Mesendoderm (in vitro differentiated cells): ENCODE results near the gene NFATC3.
"Not testable (repeated sequence)": the region's sequence is repeated elsewhere in the genome, so short reads cannot be mapped to it uniquely, and the experiment has no call there.

Experiments
- DNase-seq: peaks from one replicate; pipeline ENCODE4 v3.0.0; 2013
- H2AK5ac ChIP-seq: 2 replicates; pipeline ENCODE4 v1.6.1; 2013; ENCODE audit warnings: low read length, inconsistent platforms
- H2BK120ac ChIP-seq: 2 replicates; pipeline ENCODE4 v1.6.1; 2013; ENCODE audit warnings: low read depth, mild to moderate bottlenecking, low read length, moderate library complexity, mixed read lengths
- H2BK15ac ChIP-seq: replicated peaks from 2 replicates; pipeline ENCODE4 v1.6.1; 2013; ENCODE audit warnings: low read depth, mild to moderate bottlenecking, moderate library complexity
- H2BK5ac ChIP-seq: 2 replicates; pipeline ENCODE4 v1.6.1; 2013; ENCODE audit warnings: low read length, inconsistent platforms
- H3K18ac ChIP-seq: 2 replicates; pipeline ENCODE4 v1.6.1; 2013; ENCODE audit warnings: mild to moderate bottlenecking, low read length, mixed read lengths
- H3K23ac ChIP-seq: one replicate; pipeline ENCODE4 v1.6.1; 2013; ENCODE audit warnings: low read length
- H3K27ac ChIP-seq: 2 replicates; pipeline ENCODE4 v1.5.1; 2013; ENCODE audit warnings: low read depth, mild to moderate bottlenecking, inconsistent platforms, low read length, moderate library complexity
- H3K27me3 ChIP-seq: 2 replicates; pipeline ENCODE4 v1.6.1; 2013; ENCODE audit warnings: low read length, control low read depth, mild to moderate bottlenecking, inconsistent platforms; ENCODE audit not compliant: insufficient read depth, poor library complexity
- H3K36me3 ChIP-seq: 2 replicates; pipeline ENCODE4 v1.6.1; 2013; ENCODE audit warnings: low read length, inconsistent platforms; ENCODE audit not compliant: control insufficient read depth, insufficient read depth
- H3K4ac ChIP-seq: one replicate; pipeline ENCODE4 v1.6.1; 2013; ENCODE audit warnings: low read depth, mild to moderate bottlenecking, low read length, moderate library complexity
- H3K4me1 ChIP-seq: 2 replicates; pipeline ENCODE4 v1.6.1; 2013; ENCODE audit warnings: low read depth, low read length, inconsistent platforms; ENCODE audit not compliant: control insufficient read depth
- H3K4me2 ChIP-seq: 2 replicates; pipeline ENCODE4 v1.6.1; 2013; ENCODE audit warnings: low read length
- H3K4me3 ChIP-seq: 2 replicates; pipeline ENCODE4 v1.5.1; 2013; ENCODE audit warnings: mild to moderate bottlenecking, low read length
- H3K56ac ChIP-seq: one replicate; pipeline ENCODE4 v1.6.1; 2013; ENCODE audit warnings: low read length
- H3K79me1 ChIP-seq: 2 replicates; pipeline ENCODE4 v1.6.1; 2013; ENCODE audit warnings: low read length, inconsistent platforms
- H3K79me2 ChIP-seq: 2 replicates; pipeline ENCODE4 v1.6.1; 2013; ENCODE audit warnings: mild to moderate bottlenecking, low read length; ENCODE audit not compliant: control insufficient read depth, insufficient read depth
- H3K9ac ChIP-seq: 2 replicates; pipeline ENCODE4 v1.6.1; 2013; ENCODE audit warnings: low read length, inconsistent platforms
- H4K5ac ChIP-seq: one replicate; pipeline ENCODE4 v1.6.1; 2013; ENCODE audit warnings: low read length
- H4K8ac ChIP-seq: one replicate; pipeline ENCODE4 v1.6.1; 2013; ENCODE audit warnings: low read depth, mild to moderate bottlenecking, control low read depth, low read length, moderate library complexity
- WGBS: extraction: QIAGEN DNeasy Blood & Tissue Kit; methylation state at CpG from one replicate; pipeline ENCODE4 v1.1.7; 2013; ENCODE audit warnings: low lambda C conversion rate, missing lambda C conversion rate; ENCODE audit not compliant: insufficient coverage; ENCODE audit errors: extremely low coverage; 5-methylcytosine and 5-hydroxymethylcytosine counted together

NFATC3 gene

GRCh38 chr16:68100488-68100887, 15.3 kb downstream of the NFATC3 start:
- Histone ChIP-seq H3K56ac (no peak overlapping the region), H4K5ac (no peak overlapping the region), H3K27ac (no peak overlapping the region), H2BK5ac (no peak overlapping the region), H2BK15ac (no peak overlapping the region), H3K36me3 (no peaks in the 10 kb centered on the region), H3K27me3 (no peaks in the 10 kb centered on the region), H3K79me1 (peaks cover 9% of the 10 kb centered on the region), H2BK120ac (no peak overlapping the region), H3K9ac (no peak overlapping the region), H3K18ac (no peak overlapping the region), H3K4ac (no peak overlapping the region), H2AK5ac (no peak overlapping the region), H3K4me2 (no peak overlapping the region), H3K4me1 (no peaks in the 10 kb centered on the region), H3K4me3 (no peak overlapping the region), H3K79me2 (peaks cover 24% of the 10 kb centered on the region), H3K23ac (no peak overlapping the region), H4K8ac (no peak overlapping the region)
- DNase-seq = no peak
- WGBS = no CpG with 5 or more reads among the region's 4 CpGs

- DNase-seq = no peak
Observed at GRCh38 chr16:68105611-68106010, 20.4 kb downstream of the NFATC3 start.

DNA sequence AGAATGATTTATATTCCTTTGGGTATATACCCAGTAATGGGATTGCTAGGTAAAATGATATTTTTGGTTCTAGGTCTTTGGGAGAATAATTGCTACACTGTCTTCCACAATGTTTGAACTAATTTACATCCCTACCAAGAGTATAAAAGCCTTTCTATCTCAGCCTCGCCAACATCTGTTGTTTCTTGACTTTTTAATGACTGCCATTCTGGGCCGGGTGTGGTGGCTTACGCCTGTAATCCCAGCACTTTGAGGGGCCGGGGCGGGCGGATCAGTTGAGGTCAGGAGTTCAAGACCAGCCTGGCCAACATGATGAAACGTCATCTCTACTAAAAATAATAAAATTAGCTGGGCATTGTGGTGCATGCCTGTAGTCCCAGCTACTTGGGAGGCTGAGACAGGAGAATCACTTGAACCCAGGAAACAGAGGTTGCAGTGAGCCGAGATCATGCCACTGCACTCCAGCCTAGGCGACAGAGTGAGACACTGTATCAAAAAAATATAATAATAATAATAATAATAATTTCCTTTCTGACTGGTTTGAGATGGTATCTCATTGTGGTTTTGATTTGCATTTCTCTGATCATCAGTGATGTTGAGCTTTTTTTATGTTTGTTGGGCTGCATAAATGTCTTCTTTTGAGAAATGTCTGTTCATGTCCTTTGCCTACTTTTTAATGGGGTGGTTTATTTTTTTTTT, 22.2 kb downstream of the NFATC3 start:
- not testable (repeated sequence) for H3K9ac ChIP-seq, H3K23ac ChIP-seq, DNase-seq, H3K36me3 ChIP-seq, H3K56ac ChIP-seq, H3K4me1 ChIP-seq, H3K4me2 ChIP-seq, H3K27me3 ChIP-seq, H4K8ac ChIP-seq, H2BK5ac ChIP-seq, H2AK5ac ChIP-seq, H2BK15ac ChIP-seq, H2BK120ac ChIP-seq, H4K5ac ChIP-seq, H3K27ac ChIP-seq, H3K4ac ChIP-seq, H3K79me1 ChIP-seq, H3K18ac ChIP-seq, H3K4me3 ChIP-seq
- H3K79me2 ChIP-seq = peaks cover 20% of the 10 kb centered on the region
- no CpG with 5 or more reads among the region's 9 CpGs for WGBS

More at GRCh38 chr16:68105611-68106010, 20.4 kb downstream of the NFATC3 start:
- H2BK120ac ChIP-seq = no peak overlapping the region
- H3K56ac ChIP-seq = no peak overlapping the region
- WGBS = no CpG with 5 or more reads among the region's 3 CpGs
- H3K23ac ChIP-seq = no peak overlapping the region
- H3K27ac ChIP-seq = no peak overlapping the region
- no peak overlapping the region for H2BK15ac ChIP-seq
- H3K4ac ChIP-seq = no peak overlapping the region
- H3K27me3 ChIP-seq = no peaks in the 10 kb centered on the region
- H3K4me2 ChIP-seq = no peak overlapping the region
- H4K5ac ChIP-seq = no peak overlapping the region
- no peaks in the 10 kb centered on the region for H3K36me3 ChIP-seq
- H3K9ac ChIP-seq = no peak overlapping the region
- H2BK5ac ChIP-seq = no peak overlapping the region
- no peaks in the 10 kb centered on the region for H3K4me1 ChIP-seq
- H3K4me3 ChIP-seq = no peak overlapping the region
- peaks cover 16% of the 10 kb centered on the region for H3K79me2 ChIP-seq
- H3K79me1 ChIP-seq = peaks cover 3% of the 10 kb centered on the region
- no peak overlapping the region for H4K8ac ChIP-seq
- no peak overlapping the region for H2AK5ac ChIP-seq
- no peak overlapping the region for H3K18ac ChIP-seq

DNA sequence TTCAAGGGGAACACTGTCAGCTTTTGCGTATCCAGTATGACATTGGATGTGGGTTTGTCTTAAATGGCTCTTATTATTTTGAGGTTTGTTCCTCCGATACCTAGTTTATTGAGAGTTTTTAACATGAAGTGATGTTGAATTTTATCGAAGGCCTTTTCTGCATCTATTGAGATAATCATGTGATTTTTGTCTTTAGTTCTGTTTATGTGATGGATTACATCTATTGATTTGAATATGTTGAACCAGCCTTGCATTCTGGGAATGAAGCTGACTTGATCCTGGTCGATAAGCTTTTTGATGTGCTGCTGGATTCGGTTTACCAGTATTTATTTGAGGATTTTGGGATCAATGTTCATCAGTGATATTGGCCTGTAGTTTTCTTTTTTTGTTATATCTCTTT, 24.0 kb downstream of the NFATC3 start:
- Histone ChIP-seq H3K79me1 (peaks cover 10% of the 10 kb centered on the region), H3K79me2 (peaks cover 26% of the 10 kb centered on the region)
- H3K9ac ChIP-seq, H2BK120ac ChIP-seq, H2AK5ac ChIP-seq, H3K18ac ChIP-seq, H3K23ac ChIP-seq, H3K4me3 ChIP-seq, H3K4ac ChIP-seq, H3K36me3 ChIP-seq, H3K4me1 ChIP-seq, H2BK15ac ChIP-seq, H4K8ac ChIP-seq, H4K5ac ChIP-seq, H2BK5ac ChIP-seq, DNase-seq, H3K27ac ChIP-seq, H3K56ac ChIP-seq, H3K27me3 ChIP-seq, H3K4me2 ChIP-seq: not testable (repeated sequence)
- WGBS = no CpG with 5 or more reads among the region's 5 CpGs

- DNase-seq, H2BK5ac ChIP-seq, H2AK5ac ChIP-seq, H3K18ac ChIP-seq, H2BK120ac ChIP-seq, H4K8ac ChIP-seq, H3K4me3 ChIP-seq, H3K27me3 ChIP-seq, H4K5ac ChIP-seq, H3K4me1 ChIP-seq, H3K23ac ChIP-seq, H3K27ac ChIP-seq, H3K9ac ChIP-seq, H3K4ac ChIP-seq, H2BK15ac ChIP-seq, H3K56ac ChIP-seq, H3K36me3 ChIP-seq, H3K4me2 ChIP-seq: not testable (repeated sequence)
- peaks cover 22% of the 10 kb centered on the region for H3K79me2 ChIP-seq
- WGBS = no CpG with 5 or more reads among the region's 2 CpGs
- H3K79me1 ChIP-seq = peaks cover 10% of the 10 kb centered on the region
Observed at GRCh38 chr16:68110611-68111010, 25.4 kb downstream of the NFATC3 start.

DNA sequence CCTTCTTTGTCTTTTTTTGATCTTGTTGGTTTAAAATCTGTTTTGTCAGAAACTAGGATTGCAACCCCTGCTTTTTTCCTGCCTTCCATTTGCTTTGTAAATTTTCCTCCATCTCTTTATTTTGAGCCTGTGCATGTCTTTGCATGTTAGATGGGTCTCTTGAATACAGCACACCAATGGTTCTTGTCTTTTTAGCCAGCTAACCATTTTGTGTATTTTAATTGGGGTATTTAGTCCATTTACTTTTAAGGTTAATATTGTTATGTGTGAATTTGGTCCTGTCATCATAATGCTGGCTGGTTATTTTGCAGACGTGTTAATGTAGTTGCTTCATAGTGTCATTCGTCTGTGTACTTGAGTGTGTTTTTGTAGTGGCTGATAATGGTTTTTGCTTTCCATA, 26.2 kb downstream of the NFATC3 start:
- no peak overlapping the region for H2AK5ac ChIP-seq
- no peak overlapping the region for H3K4ac ChIP-seq
- H3K79me1 ChIP-seq = peaks cover 10% of the 10 kb centered on the region
- H3K27ac ChIP-seq = no peak overlapping the region
- H3K79me2 ChIP-seq = peaks cover 22% of the 10 kb centered on the region
- no peak overlapping the region for H2BK15ac ChIP-seq
- no peak overlapping the region for H3K4me2 ChIP-seq
- H3K4me1 ChIP-seq = no peaks in the 10 kb centered on the region
- H3K36me3 ChIP-seq = no peaks in the 10 kb centered on the region
- no peaks in the 10 kb centered on the region for H3K27me3 ChIP-seq
- no peak overlapping the region for H3K9ac ChIP-seq
- no peak overlapping the region for H3K18ac ChIP-seq
- no peak for DNase-seq
- no peak overlapping the region for H3K4me3 ChIP-seq
- no peak overlapping the region for H2BK120ac ChIP-seq
- no peak overlapping the region for H3K23ac ChIP-seq
- no peak overlapping the region for H4K8ac ChIP-seq
- no peak overlapping the region for H2BK5ac ChIP-seq
- no peak overlapping the region for H4K5ac ChIP-seq
- WGBS = no CpG with 5 or more reads among the region's 2 CpGs
- H3K56ac ChIP-seq = no peak overlapping the region
